WTC11 (cell line): Measurements from ENCODE around the gene ZNF487. TPM values are rescaled to one million over a fixed set of nuclear protein-coding genes. Genes with fewer than 3 reads are reported as not detected.

ENCODE experiments used
- ATAC-seq: fragments of 200-7000 bp; cut with Tn5 transposase; 2 replicates; pipeline ENCODE4 v1.10.0; 2021; ENCODE audit warnings: mild to moderate bottlenecking, moderate library complexity
- CTCF ChIA-PET: fragments of 300-600 bp; sonication (Branson Sonifier 250); formaldehyde crosslinking; loops from one replicate; lab custom pipeline; 2021; ENCODE audit warnings: antibody characterized with exemption; lab: Charles Lee
- POLR2A ChIA-PET: fragments of 350-600 bp; sonication (Branson Sonifier 250); formaldehyde crosslinking; loops from one replicate; lab custom pipeline; 2021; ENCODE audit warnings: antibody characterized with exemption; lab: Charles Lee
- DNase-seq: peaks from one replicate; pipeline ENCODE4 v3.0.0; 2021; ENCODE audit warnings: low spot score
- H3K27ac Mint-ChIP-seq: 2 replicates; pipeline ENCODE4 v1.8.0; 2021; ENCODE audit warnings: mixed read lengths
- H3K27me3 Mint-ChIP-seq: 2 replicates; pipeline ENCODE4 v1.8.0; 2021; ENCODE audit warnings: low read depth, mild to moderate bottlenecking, moderate library complexity, mixed read lengths
- H3K36me3 Mint-ChIP-seq: 2 replicates; pipeline ENCODE4 v1.8.0; 2021; ENCODE audit warnings: mixed read lengths
- H3K4me1 Mint-ChIP-seq: 2 replicates; pipeline ENCODE4 v1.8.0; 2022; ENCODE audit warnings: mixed read lengths
- H3K4me3 Mint-ChIP-seq: 2 replicates; pipeline ENCODE4 v1.8.0; 2021; ENCODE audit warnings: mild to moderate bottlenecking, moderate library complexity, mixed read lengths
- H3K9me3 Mint-ChIP-seq: 2 replicates; pipeline ENCODE4 v1.8.0; 2021; ENCODE audit warnings: mixed read lengths
- ETV6 ChIP-seq: sonication (generic); formaldehyde crosslinking; IDR thresholded peaks from 2 replicates; pipeline ENCODE4 v1.8.1; 2022; ENCODE audit warnings: mild to moderate bottlenecking, missing genetic modification reagents
- GABPB1 ChIP-seq: sonication (generic); formaldehyde crosslinking; IDR thresholded peaks from 2 replicates; pipeline ENCODE4 v1.8.1; 2023; ENCODE audit warnings: mild to moderate bottlenecking, missing genetic modification reagents
- GTF2I ChIP-seq: fragments of 250-450 bp; sonication (Bioruptor Pico); conservative IDR thresholded peaks from 2 replicates; pipeline ENCODE4 v1.4.0; 2021; ENCODE audit warnings: mild to moderate bottlenecking
- JUN ChIP-seq: sonication (generic); formaldehyde crosslinking; IDR thresholded peaks from 2 replicates; pipeline ENCODE4 v1.8.0; 2023; ENCODE audit warnings: mild to moderate bottlenecking, missing genetic modification reagents
- NFE2L1 ChIP-seq: sonication (generic); formaldehyde crosslinking; IDR thresholded peaks from 2 replicates; pipeline ENCODE4 v1.8.1; 2023; ENCODE audit warnings: missing genetic modification reagents
- OVOL2 ChIP-seq: fragments of 250-450 bp; sonication (Bioruptor Pico); IDR thresholded peaks from 2 replicates; pipeline ENCODE4 v1.9.0; 2021; ENCODE audit warnings: mild to moderate bottlenecking, borderline replicate concordance
- SP1 ChIP-seq: sonication (generic); formaldehyde crosslinking; conservative IDR thresholded peaks from 2 replicates; pipeline ENCODE4 v1.8.1; 2022; ENCODE audit warnings: missing genetic modification reagents
- TEAD1 ChIP-seq: sonication (generic); formaldehyde crosslinking; IDR thresholded peaks from 2 replicates; pipeline ENCODE4 v1.8.0; 2022; ENCODE audit warnings: mild to moderate bottlenecking, missing genetic modification reagents
- total RNA-seq: library from RNA; stranded (reverse); gene quantifications from 3 replicates; pipeline ENCODE4 v1.2.3, GENCODE V29; 2021
- TF ChIP-seq, protein P1 (sequence below): sonication (generic); formaldehyde crosslinking; IDR thresholded peaks from 2 replicates; pipeline ENCODE4 v1.8.1; 2023; ENCODE audit warnings: mild to moderate bottlenecking, missing genetic modification reagents
- TF ChIP-seq, protein P2 (sequence below): sonication (generic); formaldehyde crosslinking; conservative IDR thresholded peaks from 2 replicates; pipeline ENCODE4 v1.8.1; 2022; ENCODE audit warnings: mild to moderate bottlenecking, missing genetic modification reagents
- TF ChIP-seq, protein P3 (sequence below): sonication (generic); formaldehyde crosslinking; IDR thresholded peaks from 2 replicates; pipeline ENCODE4 v1.8.0; 2022; ENCODE audit warnings: mild to moderate bottlenecking, missing genetic modification reagents
- TF ChIP-seq, protein P4 (sequence below): fragments of 200-600 bp; IDR thresholded peaks from 2 replicates; pipeline ENCODE4 v1.8.0; 2022; ENCODE audit warnings: antibody characterized with exemption
- TF ChIP-seq, protein P5 (sequence below): fragments of 250-450 bp; sonication (Bioruptor Pico); IDR thresholded peaks from 2 replicates; pipeline ENCODE4 v1.9.0; 2021; ENCODE audit warnings: mild to moderate bottlenecking
- TF ChIP-seq, protein P6 (sequence below): sonication (generic); formaldehyde crosslinking; IDR thresholded peaks from 2 replicates; pipeline ENCODE4 v1.8.1; 2022; ENCODE audit warnings: low read depth, missing genetic modification reagents, borderline replicate concordance

Gene ZNF487
- total RNA-seq, 1 experiment from 2014 or later, result 2.3 TPM

DNA sequence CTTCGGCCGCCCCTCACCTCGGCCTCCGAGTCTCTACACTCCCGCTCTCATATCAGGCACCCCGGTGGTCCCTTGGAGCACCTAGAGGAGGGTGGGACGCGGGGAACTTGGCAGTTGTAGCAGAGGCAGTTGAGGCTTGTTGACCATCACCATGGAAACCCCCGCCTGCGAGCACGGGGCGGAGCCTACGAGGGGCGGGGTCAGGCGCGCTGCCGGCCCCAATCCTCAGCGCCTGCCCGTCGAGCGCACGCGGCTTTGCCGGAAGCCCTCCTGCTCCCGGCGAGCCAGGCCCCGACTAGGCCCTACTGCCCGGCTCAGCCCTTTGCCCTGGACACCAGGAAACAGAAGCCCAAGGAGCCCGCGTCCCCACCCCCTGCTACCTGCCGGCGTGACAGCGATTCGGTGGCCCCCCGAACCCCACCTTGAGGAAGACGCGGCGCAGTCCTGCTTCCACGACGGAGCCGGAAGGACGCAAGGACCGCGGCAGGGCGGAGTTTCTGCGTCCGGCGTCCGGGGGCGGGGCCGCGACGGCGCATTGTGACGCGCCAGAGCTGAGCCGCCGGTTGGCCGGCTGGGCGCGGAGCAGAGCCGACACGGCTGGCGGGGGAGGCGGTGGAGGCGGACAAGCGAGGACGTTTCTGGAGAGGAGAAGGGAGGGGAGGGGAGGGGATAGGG lies 28.1 kb upstream of the ZNF487 start, which contains the start of gene HNRNPF (continued):
- TF ChIP-seq ETV6 (CRISPR knock-in tag) (peak; percentile 76), OVOL2 (CRISPR knock-in tag) (no peak), JUN (CRISPR knock-in tag) (peak; percentile 47; the same call in 1 of the 2 replicates), TEAD1 (CRISPR knock-in tag) (no peak), SP1 (CRISPR knock-in tag) (peak; percentile 94)
- TF ChIP-seq, protein P1, sequence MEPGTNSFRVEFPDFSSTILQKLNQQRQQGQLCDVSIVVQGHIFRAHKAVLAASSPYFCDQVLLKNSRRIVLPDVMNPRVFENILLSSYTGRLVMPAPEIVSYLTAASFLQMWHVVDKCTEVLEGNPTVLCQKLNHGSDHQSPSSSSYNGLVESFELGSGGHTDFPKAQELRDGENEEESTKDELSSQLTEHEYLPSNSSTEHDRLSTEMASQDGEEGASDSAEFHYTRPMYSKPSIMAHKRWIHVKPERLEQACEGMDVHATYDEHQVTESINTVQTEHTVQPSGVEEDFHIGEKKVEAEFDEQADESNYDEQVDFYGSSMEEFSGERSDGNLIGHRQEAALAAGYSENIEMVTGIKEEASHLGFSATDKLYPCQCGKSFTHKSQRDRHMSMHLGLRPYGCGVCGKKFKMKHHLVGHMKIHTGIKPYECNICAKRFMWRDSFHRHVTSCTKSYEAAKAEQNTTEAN (CRISPR knock-in tag), result peak; percentile 88
- TF ChIP-seq, protein P2, sequence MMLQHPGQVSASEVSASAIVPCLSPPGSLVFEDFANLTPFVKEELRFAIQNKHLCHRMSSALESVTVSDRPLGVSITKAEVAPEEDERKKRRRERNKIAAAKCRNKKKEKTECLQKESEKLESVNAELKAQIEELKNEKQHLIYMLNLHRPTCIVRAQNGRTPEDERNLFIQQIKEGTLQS (CRISPR knock-in tag), result 0 out of 2 replicates have a peak, but pooled peaks have one; percentile 71

DNA sequence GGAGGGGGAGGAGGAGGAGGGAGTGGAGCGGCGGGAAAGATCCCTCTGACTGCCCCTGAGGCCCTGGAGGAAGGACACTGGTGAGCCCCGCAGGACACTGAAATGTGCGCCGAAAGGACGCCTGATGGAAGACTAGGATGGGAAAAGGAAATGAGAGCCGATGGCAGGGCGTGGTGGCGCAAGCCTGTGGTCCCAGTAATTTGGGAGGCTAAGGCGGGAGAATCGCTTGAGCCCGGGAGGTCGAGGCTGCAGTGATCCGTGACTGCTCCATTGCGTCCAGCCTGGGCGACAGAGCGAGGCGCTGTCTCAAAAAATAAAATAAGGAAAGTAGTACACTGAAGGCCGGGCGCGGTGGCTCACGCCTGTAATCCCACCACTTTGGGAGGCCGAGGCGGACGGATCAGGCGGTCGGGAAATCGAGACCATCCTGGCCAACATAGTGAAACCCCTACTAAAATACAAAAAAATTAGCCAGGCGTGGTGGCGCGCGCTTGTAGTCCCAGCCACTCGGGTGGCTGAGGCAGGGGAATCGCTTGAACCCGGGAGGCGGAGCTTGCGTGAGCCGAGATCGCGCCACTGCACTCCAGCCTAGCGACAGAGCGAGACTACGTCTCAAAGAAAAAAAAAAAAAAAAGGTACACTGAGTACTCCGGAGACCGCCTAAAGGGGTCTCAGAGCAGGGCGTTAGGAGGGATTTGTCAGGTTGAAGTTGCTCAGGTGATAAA lies 27.4 kb upstream of the ZNF487 start:
- TF ChIP-seq OVOL2 (CRISPR knock-in tag) (no peak), GABPB1 (no peak), NFE2L1 (CRISPR knock-in tag) (no peak; the same call in 1 of the 2 replicates), GTF2I (CRISPR knock-in tag) (peak; percentile 88)
- TF ChIP-seq, protein P3, sequence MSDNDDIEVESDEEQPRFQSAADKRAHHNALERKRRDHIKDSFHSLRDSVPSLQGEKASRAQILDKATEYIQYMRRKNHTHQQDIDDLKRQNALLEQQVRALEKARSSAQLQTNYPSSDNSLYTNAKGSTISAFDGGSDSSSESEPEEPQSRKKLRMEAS, result no peak
- TF ChIP-seq, protein P4, sequence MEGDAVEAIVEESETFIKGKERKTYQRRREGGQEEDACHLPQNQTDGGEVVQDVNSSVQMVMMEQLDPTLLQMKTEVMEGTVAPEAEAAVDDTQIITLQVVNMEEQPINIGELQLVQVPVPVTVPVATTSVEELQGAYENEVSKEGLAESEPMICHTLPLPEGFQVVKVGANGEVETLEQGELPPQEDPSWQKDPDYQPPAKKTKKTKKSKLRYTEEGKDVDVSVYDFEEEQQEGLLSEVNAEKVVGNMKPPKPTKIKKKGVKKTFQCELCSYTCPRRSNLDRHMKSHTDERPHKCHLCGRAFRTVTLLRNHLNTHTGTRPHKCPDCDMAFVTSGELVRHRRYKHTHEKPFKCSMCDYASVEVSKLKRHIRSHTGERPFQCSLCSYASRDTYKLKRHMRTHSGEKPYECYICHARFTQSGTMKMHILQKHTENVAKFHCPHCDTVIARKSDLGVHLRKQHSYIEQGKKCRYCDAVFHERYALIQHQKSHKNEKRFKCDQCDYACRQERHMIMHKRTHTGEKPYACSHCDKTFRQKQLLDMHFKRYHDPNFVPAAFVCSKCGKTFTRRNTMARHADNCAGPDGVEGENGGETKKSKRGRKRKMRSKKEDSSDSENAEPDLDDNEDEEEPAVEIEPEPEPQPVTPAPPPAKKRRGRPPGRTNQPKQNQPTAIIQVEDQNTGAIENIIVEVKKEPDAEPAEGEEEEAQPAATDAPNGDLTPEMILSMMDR, result no peak
- TF ChIP-seq, protein P5, sequence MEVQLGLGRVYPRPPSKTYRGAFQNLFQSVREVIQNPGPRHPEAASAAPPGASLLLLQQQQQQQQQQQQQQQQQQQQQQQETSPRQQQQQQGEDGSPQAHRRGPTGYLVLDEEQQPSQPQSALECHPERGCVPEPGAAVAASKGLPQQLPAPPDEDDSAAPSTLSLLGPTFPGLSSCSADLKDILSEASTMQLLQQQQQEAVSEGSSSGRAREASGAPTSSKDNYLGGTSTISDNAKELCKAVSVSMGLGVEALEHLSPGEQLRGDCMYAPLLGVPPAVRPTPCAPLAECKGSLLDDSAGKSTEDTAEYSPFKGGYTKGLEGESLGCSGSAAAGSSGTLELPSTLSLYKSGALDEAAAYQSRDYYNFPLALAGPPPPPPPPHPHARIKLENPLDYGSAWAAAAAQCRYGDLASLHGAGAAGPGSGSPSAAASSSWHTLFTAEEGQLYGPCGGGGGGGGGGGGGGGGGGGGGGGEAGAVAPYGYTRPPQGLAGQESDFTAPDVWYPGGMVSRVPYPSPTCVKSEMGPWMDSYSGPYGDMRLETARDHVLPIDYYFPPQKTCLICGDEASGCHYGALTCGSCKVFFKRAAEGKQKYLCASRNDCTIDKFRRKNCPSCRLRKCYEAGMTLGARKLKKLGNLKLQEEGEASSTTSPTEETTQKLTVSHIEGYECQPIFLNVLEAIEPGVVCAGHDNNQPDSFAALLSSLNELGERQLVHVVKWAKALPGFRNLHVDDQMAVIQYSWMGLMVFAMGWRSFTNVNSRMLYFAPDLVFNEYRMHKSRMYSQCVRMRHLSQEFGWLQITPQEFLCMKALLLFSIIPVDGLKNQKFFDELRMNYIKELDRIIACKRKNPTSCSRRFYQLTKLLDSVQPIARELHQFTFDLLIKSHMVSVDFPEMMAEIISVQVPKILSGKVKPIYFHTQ (CRISPR knock-in tag), result 0 out of 2 replicates have a peak, but pooled peaks have one; percentile 63
- TF ChIP-seq, protein P6, sequence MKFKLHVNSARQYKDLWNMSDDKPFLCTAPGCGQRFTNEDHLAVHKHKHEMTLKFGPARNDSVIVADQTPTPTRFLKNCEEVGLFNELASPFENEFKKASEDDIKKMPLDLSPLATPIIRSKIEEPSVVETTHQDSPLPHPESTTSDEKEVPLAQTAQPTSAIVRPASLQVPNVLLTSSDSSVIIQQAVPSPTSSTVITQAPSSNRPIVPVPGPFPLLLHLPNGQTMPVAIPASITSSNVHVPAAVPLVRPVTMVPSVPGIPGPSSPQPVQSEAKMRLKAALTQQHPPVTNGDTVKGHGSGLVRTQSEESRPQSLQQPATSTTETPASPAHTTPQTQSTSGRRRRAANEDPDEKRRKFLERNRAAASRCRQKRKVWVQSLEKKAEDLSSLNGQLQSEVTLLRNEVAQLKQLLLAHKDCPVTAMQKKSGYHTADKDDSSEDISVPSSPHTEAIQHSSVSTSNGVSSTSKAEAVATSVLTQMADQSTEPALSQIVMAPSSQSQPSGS (CRISPR knock-in tag), result no peak
- Mint-ChIP-seq H3K4me1 (peaks cover 27% of the 10 kb centered on the region), H3K27ac (peak overlapping the region; percentile 99), H3K9me3 (no peaks in the 10 kb centered on the region), H3K36me3 (no peaks in the 10 kb centered on the region), H3K4me3 (peak overlapping the region; percentile 92), H3K27me3 (no peaks in the 10 kb centered on the region)
- ChIA-PET POLR2A (interaction anchor here (0.7 to 1.7 kb wide), 6 partner anchors 11 to 206 kb away, joined by 3 to 11 read pairs (median 5); partner anchors contain the start of gene ZNF487), CTCF (interaction anchor here (0.6 to 1.6 kb wide), 6 partner anchors 27 to 207 kb away, joined by 3 to 5 read pairs (median 4); no protein-coding TSS in a partner anchor)
- ATAC-seq, result no peak
- peak; percentile 23 for DNase-seq
